Upper lobe of right lung (tissue), 1 donor: Measurements from ENCODE around the gene PSMD4. TPM values are rescaled to one million over a fixed set of nuclear protein-coding genes. Genes with fewer than 3 reads are reported as not detected.

Experiments used
- ATAC-seq: fragments of 200-7000 bp; cut with Tn5 transposase; one replicate; pipeline ENCODE4 v1.9.1; 2020; ENCODE audit warnings: mild to moderate bottlenecking, moderate library complexity
- DNase-seq: peaks from one replicate; pipeline ENCODE4 v3.0.0-alpha.2; 2020
- H3K27ac ChIP-seq: fragments of 200-600 bp; one replicate; pipeline ENCODE4 v1.8.0; 2022
- H3K27me3 ChIP-seq: fragments of 200-600 bp; one replicate; pipeline ENCODE4 v1.8.0; 2022; ENCODE audit warnings: mild to moderate bottlenecking
- H3K36me3 ChIP-seq: fragments of 200-600 bp; one replicate; pipeline ENCODE4 v1.8.0; 2022
- H3K4me1 ChIP-seq: fragments of 200-600 bp; one replicate; pipeline ENCODE4 v1.8.0; 2022
- H3K4me3 ChIP-seq: fragments of 200-600 bp; one replicate; pipeline ENCODE4 v1.8.0; 2022; ENCODE audit warnings: mild to moderate bottlenecking
- H3K9me3 ChIP-seq: fragments of 200-600 bp; one replicate; pipeline ENCODE4 v1.8.0; 2022
- intact Hi-C: fragments of 100-400 bp; cut with DNase I; formaldehyde crosslinking; loops from one replicate; pipeline ENCODE4 v1.11.0; 2022
- total RNA-seq: library from RNA; stranded (reverse); fragmentation: NEBNext Ultra II Directional; extraction: Animal tissue kit (Norgen Biotek cat#: 25700); gene quantifications from one replicate; pipeline ENCODE4 v1.2.1, GENCODE V29; 2021
- TF ChIP-seq, protein P1 (sequence below): fragments of 200-600 bp; IDR thresholded peaks from one replicate; pipeline ENCODE4 v1.8.0; 2022; ENCODE audit warnings: antibody characterized with exemption
- donor health status: DM: no; HTN: yes; CAD: no; lungs with severe emphysema.

Gene PSMD4
- total RNA-seq, 1 donor from 2014 or later = 112 TPM

DNA sequence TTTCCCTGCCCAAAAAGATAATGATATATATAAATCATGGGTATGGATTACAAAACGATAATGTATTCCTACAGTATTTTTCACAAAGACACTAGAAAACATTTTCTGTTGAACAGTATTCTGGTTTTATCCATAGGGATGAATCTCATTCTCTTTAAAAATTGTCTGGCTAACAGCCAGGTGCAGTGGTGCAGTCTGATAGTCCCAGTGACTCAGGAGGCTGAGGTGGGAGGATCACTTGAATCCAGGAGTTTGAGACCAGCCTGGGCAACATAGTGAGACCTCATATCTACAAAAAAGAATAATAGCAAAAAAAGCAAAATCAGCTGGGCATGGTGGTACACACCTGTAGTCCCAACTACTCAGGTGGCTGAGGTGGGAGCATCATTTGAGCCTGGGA lies 32.9 kb upstream of the PSMD4 start:
- Histone ChIP-seq H3K36me3 (peaks cover 31% of the 10 kb centered on the region), H3K27ac (no peak overlapping the region), H3K4me3 (no peak overlapping the region), H3K4me1 (no peaks in the 10 kb centered on the region), H3K27me3 (no peaks in the 10 kb centered on the region), H3K9me3 (no peaks in the 10 kb centered on the region)
- TF ChIP-seq, protein P1, sequence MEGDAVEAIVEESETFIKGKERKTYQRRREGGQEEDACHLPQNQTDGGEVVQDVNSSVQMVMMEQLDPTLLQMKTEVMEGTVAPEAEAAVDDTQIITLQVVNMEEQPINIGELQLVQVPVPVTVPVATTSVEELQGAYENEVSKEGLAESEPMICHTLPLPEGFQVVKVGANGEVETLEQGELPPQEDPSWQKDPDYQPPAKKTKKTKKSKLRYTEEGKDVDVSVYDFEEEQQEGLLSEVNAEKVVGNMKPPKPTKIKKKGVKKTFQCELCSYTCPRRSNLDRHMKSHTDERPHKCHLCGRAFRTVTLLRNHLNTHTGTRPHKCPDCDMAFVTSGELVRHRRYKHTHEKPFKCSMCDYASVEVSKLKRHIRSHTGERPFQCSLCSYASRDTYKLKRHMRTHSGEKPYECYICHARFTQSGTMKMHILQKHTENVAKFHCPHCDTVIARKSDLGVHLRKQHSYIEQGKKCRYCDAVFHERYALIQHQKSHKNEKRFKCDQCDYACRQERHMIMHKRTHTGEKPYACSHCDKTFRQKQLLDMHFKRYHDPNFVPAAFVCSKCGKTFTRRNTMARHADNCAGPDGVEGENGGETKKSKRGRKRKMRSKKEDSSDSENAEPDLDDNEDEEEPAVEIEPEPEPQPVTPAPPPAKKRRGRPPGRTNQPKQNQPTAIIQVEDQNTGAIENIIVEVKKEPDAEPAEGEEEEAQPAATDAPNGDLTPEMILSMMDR = no peak
- ATAC-seq (no peak), DNase-seq (no peak)
- intact Hi-C loops = no loop called here

DNA sequence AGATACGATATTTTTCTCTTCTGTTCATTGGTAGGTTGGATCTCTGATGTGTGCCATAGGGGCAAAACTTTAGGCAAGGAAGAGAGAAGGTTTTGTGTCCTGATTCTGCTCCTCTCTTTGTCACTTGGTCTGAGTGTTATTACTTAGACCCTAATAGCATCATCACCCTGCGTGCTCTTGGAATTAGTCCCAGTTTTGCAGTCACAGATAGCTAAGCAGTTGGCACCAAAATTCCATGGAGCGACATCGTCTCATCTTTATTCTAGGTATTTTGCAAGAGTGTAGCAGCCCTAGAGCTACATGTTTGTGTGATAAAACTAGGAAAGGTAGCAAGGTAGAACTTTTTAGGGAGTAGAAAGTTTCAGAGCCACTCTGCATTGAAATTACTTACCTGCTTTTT lies 32.4 kb upstream of the PSMD4 start:
- no peaks in the 10 kb centered on the region for H3K9me3 ChIP-seq
- intact Hi-C loops = no loop called here
- peaks cover 36% of the 10 kb centered on the region for H3K36me3 ChIP-seq
- H3K27ac ChIP-seq = no peak overlapping the region
- no peak overlapping the region for H3K4me3 ChIP-seq
- no peaks in the 10 kb centered on the region for H3K4me1 ChIP-seq
- ATAC-seq = no peak
- H3K27me3 ChIP-seq = no peaks in the 10 kb centered on the region
- DNase-seq = no peak
- TF ChIP-seq, protein P1 = no peak

DNA sequence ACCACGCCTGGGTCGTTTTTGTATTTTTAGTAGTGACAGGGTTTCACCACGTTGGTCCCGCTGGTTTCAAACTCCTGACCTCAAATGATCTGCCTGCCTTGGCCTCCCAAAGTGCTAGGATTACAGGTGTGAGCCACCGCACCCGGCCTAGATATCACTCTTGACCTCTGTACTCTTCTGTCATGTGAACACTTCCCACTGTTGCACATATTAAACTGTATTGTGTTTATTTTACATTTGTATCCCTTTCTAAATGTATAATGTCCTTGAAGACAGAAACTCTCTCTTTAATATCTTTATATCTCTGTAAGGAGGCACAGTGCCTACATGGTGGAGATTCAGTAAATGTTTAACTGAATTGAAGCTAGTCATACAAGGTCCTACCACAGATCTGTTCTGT lies 19.3 kb upstream of the PSMD4 start:
- Histone ChIP-seq H3K4me3 (no peak overlapping the region), H3K27ac (no peak overlapping the region), H3K36me3 (peaks cover 100% of the 10 kb centered on the region), H3K9me3 (no peaks in the 10 kb centered on the region), H3K27me3 (no peaks in the 10 kb centered on the region), H3K4me1 (no peaks in the 10 kb centered on the region)
- DNase-seq (no peak), ATAC-seq (no peak)
- intact Hi-C loops = no loop called here
- TF ChIP-seq, protein P1 = no peak

DNA sequence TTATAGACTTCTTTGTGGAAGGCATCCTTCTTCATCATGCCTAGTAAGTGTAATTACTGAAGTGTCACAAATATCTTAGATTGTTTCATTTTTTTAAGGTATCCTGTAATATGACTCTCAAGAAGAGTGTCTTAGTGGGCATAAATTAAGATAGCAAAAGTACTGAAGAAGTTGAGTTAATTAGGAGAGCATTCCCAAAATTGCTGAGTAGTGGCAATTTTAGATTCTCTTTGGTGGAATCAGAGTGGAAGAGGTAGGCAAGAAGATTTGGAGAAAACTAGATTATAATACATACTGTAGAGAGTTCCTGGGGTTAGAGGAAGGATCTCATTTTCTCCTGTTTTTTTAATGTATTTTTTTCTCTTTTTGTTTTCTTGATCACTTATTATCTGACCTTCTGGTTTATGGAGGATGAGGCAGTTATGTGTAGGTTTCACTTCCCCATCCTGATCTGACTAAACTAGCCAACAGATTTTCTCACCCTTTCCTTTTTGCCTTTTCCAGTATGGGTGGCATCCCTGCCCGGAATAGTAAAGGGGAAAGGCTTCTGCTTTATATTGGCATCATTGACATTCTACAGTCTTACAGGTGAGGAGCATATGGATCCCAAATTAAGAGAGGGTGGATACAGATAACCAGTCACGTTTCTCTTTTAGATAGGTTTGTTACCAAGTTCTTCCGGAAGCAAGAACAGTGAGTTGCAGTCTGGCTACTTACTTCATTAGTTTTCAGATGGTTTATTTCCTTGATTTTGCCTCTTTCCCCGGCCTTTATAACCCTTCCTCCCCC lies 16.7 kb upstream of the PSMD4 start:
- Histone ChIP-seq H3K9me3 (no peaks in the 10 kb centered on the region), H3K27me3 (no peaks in the 10 kb centered on the region), H3K4me1 (no peaks in the 10 kb centered on the region), H3K4me3 (no peak overlapping the region), H3K36me3 (peaks cover 100% of the 10 kb centered on the region), H3K27ac (no peak overlapping the region)
- intact Hi-C loops = no loop called here
- TF ChIP-seq, protein P1 = no peak
- peak; percentile 41 for ATAC-seq
- no peak for DNase-seq

DNA sequence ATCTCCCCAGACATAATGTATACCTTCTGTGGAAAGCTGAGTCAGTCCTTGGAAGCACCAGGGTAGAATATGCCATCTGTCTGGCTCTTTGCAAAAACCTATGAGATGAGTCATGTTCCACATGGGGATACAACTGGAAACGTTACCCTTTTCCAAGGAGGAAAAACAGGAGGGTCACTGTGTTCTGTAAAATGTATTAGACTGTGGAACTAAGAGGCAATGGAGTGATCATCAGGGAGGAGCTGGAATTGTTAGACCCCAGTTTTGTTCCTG lies 16.1 kb upstream of the PSMD4 start:
- ATAC-seq (no peak), DNase-seq (no peak)
- Histone ChIP-seq H3K27me3 (no peaks in the 10 kb centered on the region), H3K27ac (no peak overlapping the region), H3K36me3 (peaks cover 100% of the 10 kb centered on the region), H3K4me1 (no peaks in the 10 kb centered on the region), H3K4me3 (no peak overlapping the region), H3K9me3 (no peaks in the 10 kb centered on the region)
- intact Hi-C loops = no loop called here
- TF ChIP-seq, protein P1 = no peak

DNA sequence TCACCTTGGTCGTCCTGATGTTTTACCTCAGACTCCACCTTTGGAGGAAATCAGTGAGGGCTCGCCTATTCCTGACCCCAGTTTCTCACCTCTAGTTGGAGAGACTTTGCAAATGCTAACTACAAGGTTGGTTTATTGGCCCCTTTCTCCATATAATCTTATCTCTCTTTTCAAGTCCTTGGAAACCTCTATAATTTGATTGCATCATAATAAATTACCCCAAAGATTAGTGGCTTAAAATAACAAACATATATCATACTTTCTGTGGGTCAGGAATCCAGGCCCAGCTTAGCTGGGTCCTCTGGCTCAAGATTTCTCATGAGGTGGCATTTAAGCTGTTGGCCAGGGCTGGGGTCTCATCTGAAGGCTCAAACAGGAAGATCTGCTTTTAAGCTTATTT lies 12.1 kb upstream of the PSMD4 start:
- DNase-seq (no peak), ATAC-seq (no peak)
- intact Hi-C loops = no loop called here
- Histone ChIP-seq H3K4me1 (no peaks in the 10 kb centered on the region), H3K27ac (no peak overlapping the region), H3K27me3 (no peaks in the 10 kb centered on the region), H3K36me3 (peaks cover 100% of the 10 kb centered on the region), H3K9me3 (no peaks in the 10 kb centered on the region), H3K4me3 (no peak overlapping the region)
- TF ChIP-seq, protein P1 = no peak
